CD4-positive, alpha-beta memory T cell (primary cell): ENCODE measurements around the gene PANK1. TPM values are rescaled to one million over a fixed set of nuclear protein-coding genes. Genes with fewer than 3 reads are reported as not detected.

Experiments used
- CTCF ChIA-PET: fragments of 350-600 bp; sonication (Branson Sonifier 250); formaldehyde crosslinking; loops from one replicate; lab custom pipeline; 2021; ENCODE audit warnings: inconsistent platforms; ENCODE audit not compliant: partially characterized antibody; lab: Charles Lee
- POLR2A ChIA-PET: fragments of 350-600 bp; sonication (Branson Sonifier 250); formaldehyde crosslinking; loops from one replicate; lab custom pipeline; 2021; ENCODE audit not compliant: partially characterized antibody; lab: Charles Lee
- DNase-seq, 5 donors: peaks; one replicate each; pipeline versions ENCODE4 v3.0.0 to v3.0.0-alpha.2; 2020 to 2022; ENCODE audit warnings: mixed read lengths in 1 of 5
- H3K27ac ChIP-seq: one replicate; pipeline ENCODE4 v1.7.0; 2013; ENCODE audit warnings: low read depth, low read length
- H3K27me3 ChIP-seq: 2 replicates; pipeline ENCODE4 v1.7.0; 2013; ENCODE audit warnings: mild to moderate bottlenecking, low read length, moderate library complexity; ENCODE audit not compliant: insufficient read depth
- H3K36me3 ChIP-seq: 2 replicates; pipeline ENCODE4 v1.7.0; 2013; ENCODE audit warnings: mild to moderate bottlenecking, low read length, moderate library complexity; ENCODE audit not compliant: insufficient read depth
- H3K4me1 ChIP-seq: 2 replicates; pipeline ENCODE4 v1.7.0; 2013; ENCODE audit warnings: mild to moderate bottlenecking, low read length, moderate library complexity; ENCODE audit not compliant: insufficient read depth
- H3K4me3 ChIP-seq, 2 donors: one replicate each; pipeline ENCODE4 v1.7.0; 2013; ENCODE audit warnings: low read length in 2 of 2, mild to moderate bottlenecking in 1 of 2
- H3K9me3 ChIP-seq, 2 donors: one replicate each; pipeline ENCODE4 v1.7.0; 2013; ENCODE audit warnings: low read length in 2 of 2, control low read depth in 1 of 2; ENCODE audit not compliant: control insufficient read depth in 1 of 2
- H3K27ac Mint-ChIP-seq, 7 donors: one replicate each; pipeline ENCODE4 v1.8.0; 2020 to 2021; ENCODE audit warnings: mixed read lengths in 7 of 7, mild to moderate bottlenecking in 6 of 7, inconsistent platforms in 3 of 7, moderate library complexity in 3 of 7
- H3K27me3 Mint-ChIP-seq, 2 donors: one replicate each; pipeline ENCODE4 v1.8.0; 2020 to 2021; ENCODE audit warnings: mixed read lengths in 2 of 2
- H3K36me3 Mint-ChIP-seq, 2 donors: one replicate each; pipeline ENCODE4 v1.8.0; 2020 to 2021; ENCODE audit warnings: mixed read lengths in 2 of 2, inconsistent platforms in 1 of 2, mild to moderate bottlenecking in 1 of 2
- H3K4me1 Mint-ChIP-seq, 4 donors: one replicate each; pipeline ENCODE4 v1.8.0; 2020 to 2021; ENCODE audit warnings: mixed read lengths in 4 of 4, mild to moderate bottlenecking in 1 of 4
- H3K4me3 Mint-ChIP-seq, 8 donors: one replicate each; pipeline ENCODE4 v1.8.0; 2020 to 2021; ENCODE audit warnings: mixed read lengths in 8 of 8, mild to moderate bottlenecking in 7 of 8, moderate library complexity in 6 of 8, inconsistent platforms in 3 of 8
- H3K9me3 Mint-ChIP-seq, 8 donors: one replicate each; pipeline ENCODE4 v1.8.0; 2020 to 2021; ENCODE audit warnings: mixed read lengths in 8 of 8, mild to moderate bottlenecking in 5 of 8, inconsistent platforms in 3 of 8, moderate library complexity in 1 of 8
- intact Hi-C: fragments of 100-400 bp; cut with micrococcal nuclease; formaldehyde crosslinking; loops from one replicate; pipeline ENCODE4 v1.15.1; 2023
- polyA plus RNA-seq, 2 donors: library from polyadenylated mRNA; unstranded; fragments of 300-500 nt; fragmentation: Illumina TruSeq; gene quantifications; one replicate each; pipeline ENCODE4 v1.2.3, GENCODE V29; 2021
- total RNA-seq, 2 experiments: library from RNA; stranded (reverse); gene quantifications; one replicate each; pipeline ENCODE4 v1.2.3, GENCODE V29; 2021

Gene PANK1
- total and polyA plus RNA-seq, 4 experiments from 2014 or later = 1.6 to 4.5 (median 3.1) TPM

- peaks cover 0 to 4% (median 0%) of the 10 kb centered on the region in 8 donors for H3K9me3 Mint-ChIP-seq
- ChIA-PET CTCF (no interaction called here), POLR2A (no interaction called here)
- no peak overlapping the region for H3K4me3 Mint-ChIP-seq
- H3K27ac Mint-ChIP-seq = no peak overlapping the region
- H3K9me3 ChIP-seq = no peaks in the 10 kb centered on the region
- H3K27me3 ChIP-seq = no peaks in the 10 kb centered on the region
- no peaks in the 10 kb centered on the region for H3K4me1 Mint-ChIP-seq
- no peak overlapping the region for H3K4me3 ChIP-seq
- H3K27ac ChIP-seq = no peak overlapping the region
- no peaks in the 10 kb centered on the region for H3K36me3 ChIP-seq
- H3K4me1 ChIP-seq = no peaks in the 10 kb centered on the region
- DNase-seq = no peak
- intact Hi-C loops = no loop called here
- peaks cover 4 to 22% of the 10 kb centered on the region in 2 donors for H3K36me3 Mint-ChIP-seq
- no peaks in the 10 kb centered on the region for H3K27me3 Mint-ChIP-seq
Observed at GRCh38 chr10:89592539-89592938, 52.5 kb downstream of the PANK1 start.

- no peaks in the 10 kb centered on the region for H3K36me3 ChIP-seq
- no peaks in the 10 kb centered on the region for H3K4me1 ChIP-seq
- intact Hi-C loops = no loop called here
Observed at GRCh38 chr10:89591796-89592271, 53.2 kb downstream of the PANK1 start.

GRCh38 chr10:89591111-89591795 is 53.8 kb downstream of the PANK1 start:
- ChIA-PET CTCF (no interaction called here), POLR2A (no interaction called here)
- no peaks in the 10 kb centered on the region for H3K27me3 Mint-ChIP-seq
- H3K36me3 ChIP-seq = no peaks in the 10 kb centered on the region
- H3K4me3 ChIP-seq = no peak overlapping the region
- peaks cover 0 to 4% (median 0%) of the 10 kb centered on the region in 8 donors for H3K9me3 Mint-ChIP-seq
- H3K9me3 ChIP-seq = no peaks in the 10 kb centered on the region
- no peak overlapping the region for H3K27ac ChIP-seq
- no peak for DNase-seq
- intact Hi-C loops = no loop called here
- no peaks in the 10 kb centered on the region for H3K4me1 Mint-ChIP-seq
- no peaks in the 10 kb centered on the region for H3K4me1 ChIP-seq
- no peak overlapping the region for H3K27ac Mint-ChIP-seq
- H3K36me3 Mint-ChIP-seq = peaks cover 4 to 26% of the 10 kb centered on the region in 2 donors
- H3K4me3 Mint-ChIP-seq = no peak overlapping the region
- no peaks in the 10 kb centered on the region for H3K27me3 ChIP-seq

More at GRCh38 chr10:89591796-89592271, 53.2 kb downstream of the PANK1 start:
- Mint-ChIP-seq H3K27me3 (no peaks in the 10 kb centered on the region), H3K27ac (no peak overlapping the region), H3K36me3 (peaks cover 4 to 26% of the 10 kb centered on the region in 2 donors), H3K4me3 (no peak overlapping the region), H3K9me3 (peaks cover 0 to 4% (median 0%) of the 10 kb centered on the region in 8 donors), H3K4me1 (no peaks in the 10 kb centered on the region)
- POLR2A ChIA-PET = no interaction called here
- no peak for DNase-seq
- Histone ChIP-seq H3K27ac (no peak overlapping the region), H3K4me3 (no peak overlapping the region), H3K9me3 (no peaks in the 10 kb centered on the region), H3K27me3 (no peaks in the 10 kb centered on the region)
- CTCF ChIA-PET = no interaction called here

GRCh38 chr10:89590326-89590725 is 54.7 kb downstream of the PANK1 start:
- no peaks in the 10 kb centered on the region for H3K9me3 ChIP-seq
- ChIA-PET CTCF (no interaction called here), POLR2A (no interaction called here)
- H3K36me3 ChIP-seq = no peaks in the 10 kb centered on the region
- no peak for DNase-seq
- H3K27ac Mint-ChIP-seq = no peak overlapping the region
- intact Hi-C loops = no loop called here
- H3K36me3 Mint-ChIP-seq = peaks cover 4 to 26% of the 10 kb centered on the region in 2 donors
- no peaks in the 10 kb centered on the region for H3K4me1 Mint-ChIP-seq
- no peaks in the 10 kb centered on the region for H3K27me3 Mint-ChIP-seq
- H3K4me3 Mint-ChIP-seq = no peak overlapping the region
- peaks cover 0 to 4% (median 0%) of the 10 kb centered on the region in 8 donors for H3K9me3 Mint-ChIP-seq
- no peaks in the 10 kb centered on the region for H3K27me3 ChIP-seq
- no peak overlapping the region for H3K27ac ChIP-seq
- no peaks in the 10 kb centered on the region for H3K4me1 ChIP-seq
- H3K4me3 ChIP-seq = no peak overlapping the region

GRCh38 chr10:89589101-89589720 is 55.8 kb downstream of the PANK1 start:
- ChIA-PET POLR2A (no interaction called here), CTCF (no interaction called here)
- Mint-ChIP-seq H3K4me1 (no peaks in the 10 kb centered on the region), H3K9me3 (peaks cover 0 to 4% (median 0%) of the 10 kb centered on the region in 8 donors), H3K4me3 (no peak overlapping the region), H3K27me3 (no peaks in the 10 kb centered on the region), H3K27ac (no peak overlapping the region), H3K36me3 (peaks cover 4 to 22% of the 10 kb centered on the region in 2 donors)
- Histone ChIP-seq H3K36me3 (no peaks in the 10 kb centered on the region), H3K9me3 (no peaks in the 10 kb centered on the region), H3K27ac (no peak overlapping the region), H3K27me3 (no peaks in the 10 kb centered on the region), H3K4me3 (no peak overlapping the region), H3K4me1 (no peaks in the 10 kb centered on the region)
- DNase-seq = no peak
- intact Hi-C loops = no loop called here

- Mint-ChIP-seq H3K36me3 (peaks cover 3 to 20% of the 10 kb centered on the region in 2 donors), H3K4me1 (no peaks in the 10 kb centered on the region), H3K9me3 (peaks cover 0 to 4% (median 0%) of the 10 kb centered on the region in 8 donors), H3K4me3 (no peak overlapping the region), H3K27me3 (no peaks in the 10 kb centered on the region), H3K27ac (no peak overlapping the region)
- POLR2A ChIA-PET = no interaction called here
- no peaks in the 10 kb centered on the region for H3K4me1 ChIP-seq
- DNase-seq = no peak
- intact Hi-C loops = no loop called here
- no peaks in the 10 kb centered on the region for H3K36me3 ChIP-seq
- H3K4me3 ChIP-seq = no peak overlapping the region
- no peak overlapping the region for H3K27ac ChIP-seq
- no peaks in the 10 kb centered on the region for H3K27me3 ChIP-seq
- CTCF ChIA-PET = no interaction called here
- H3K9me3 ChIP-seq = no peaks in the 10 kb centered on the region
Observed at GRCh38 chr10:89588671-89589070, 56.4 kb downstream of the PANK1 start.

- no peaks in the 10 kb centered on the region for H3K27me3 ChIP-seq
- H3K9me3 ChIP-seq = no peaks in the 10 kb centered on the region
- intact Hi-C loops = no loop called here
- Mint-ChIP-seq H3K4me1 (peaks cover 0 to 3% (median 0%) of the 10 kb centered on the region in 4 donors), H3K9me3 (no peaks in the 10 kb centered on the region), H3K36me3 (peaks cover 0 to 9% of the 10 kb centered on the region in 2 donors), H3K27ac (no peak overlapping the region), H3K27me3 (no peaks in the 10 kb centered on the region), H3K4me3 (no peak overlapping the region)
- no peaks in the 10 kb centered on the region for H3K36me3 ChIP-seq
- no peak overlapping the region for H3K27ac ChIP-seq
- DNase-seq = no peak
- POLR2A ChIA-PET = no interaction called here
- H3K4me1 ChIP-seq = no peaks in the 10 kb centered on the region
- CTCF ChIA-PET = interaction anchor here (0.8 to 1.6 kb wide), 2 partner anchors 17 to 552 kb away, joined by 3 read pairs; no protein-coding TSS in a partner anchor
- no peak overlapping the region for H3K4me3 ChIP-seq
Observed at GRCh38 chr10:89582022-89582421, 63.0 kb downstream of the PANK1 start.
